A172 (cell line): ENCODE measurements around the gene RAPGEF1. TPM values are rescaled to one million over a fixed set of nuclear protein-coding genes. Genes with fewer than 3 reads are reported as not detected.
A peak's percentile ranks its signal among the peaks of the same experiment; 100 is the strongest.

Experiments used
- DNase-seq: peaks from one replicate; pipeline ENCODE4 v3.0.0-alpha.2; 2015; ENCODE audit warnings: low spot score
- total RNA-seq: library from RNA; depleted of rRNA; stranded (reverse); fragments of >200 nt; shearing (Covaris generic); gene quantifications from 2 replicates; pipeline ENCODE4 v1.2.3, GENCODE V29; 2014

The RAPGEF1 gene
- total RNA-seq, 1 experiment from 2014 or later: 40.9 TPM

GRCh38 chr9:131605770-131606590 lies 133.9 kb downstream of the RAPGEF1 start:
- peak; percentile 4 for DNase-seq

- DNase-seq: no peak
Observed at GRCh38 chr9:131603711-131604439, 136.0 kb downstream of the RAPGEF1 start.

GRCh38 chr9:131603199-131603598 lies 136.7 kb downstream of the RAPGEF1 start:
- DNase-seq: no peak

- DNase-seq: no peak
Observed at GRCh38 chr9:131601683-131602181, 138.1 kb downstream of the RAPGEF1 start.

- no peak for DNase-seq
Observed at GRCh38 chr9:131598121-131598520, 141.8 kb downstream of the RAPGEF1 start.

GRCh38 chr9:131597246-131597645 lies 142.6 kb downstream of the RAPGEF1 start:
- DNase-seq: no peak

GRCh38 chr9:131596430-131596743 lies 143.5 kb downstream of the RAPGEF1 start:
- no peak for DNase-seq

- DNase-seq: no peak
Observed at GRCh38 chr9:131595696-131596429, 144.0 kb downstream of the RAPGEF1 start.

GRCh38 chr9:131594906-131595665 lies 144.8 kb downstream of the RAPGEF1 start:
- no peak for DNase-seq

- DNase-seq: no peak
Observed at GRCh38 chr9:131593936-131594665, 145.8 kb downstream of the RAPGEF1 start.

- peak; percentile 18 for DNase-seq
Observed at GRCh38 chr9:131593091-131593820, 146.6 kb downstream of the RAPGEF1 start.

GRCh38 chr9:131591845-131592208 lies 148.0 kb downstream of the RAPGEF1 start:
- no peak for DNase-seq

GRCh38 chr9:131590907-131591844 lies 148.7 kb downstream of the RAPGEF1 start:
- DNase-seq: peak; percentile 51

GRCh38 chr9:131590449-131590848 lies 149.4 kb downstream of the RAPGEF1 start:
- DNase-seq: no peak

- no peak for DNase-seq
Observed at GRCh38 chr9:131589993-131590392, 149.9 kb downstream of the RAPGEF1 start.

GRCh38 chr9:131589124-131589711 lies 150.7 kb downstream of the RAPGEF1 start:
- no peak for DNase-seq

GRCh38 chr9:131588396-131588795 lies 151.5 kb downstream of the RAPGEF1 start:
- DNase-seq: no peak

- no peak for DNase-seq
Observed at GRCh38 chr9:131587906-131588305, 152.0 kb downstream of the RAPGEF1 start.

- DNase-seq: no peak
Observed at GRCh38 chr9:131587331-131587730, 152.5 kb downstream of the RAPGEF1 start.
